Pancreas (tissue), 10 donors: ENCODE data around the gene RPP25L. TPM values are rescaled to one million over a fixed set of nuclear protein-coding genes. Genes with fewer than 3 reads are reported as not detected.

Experiments
- ATAC-seq, 4 donors: fragments of 200-7000 bp; cut with Tn5 transposase; one replicate each; pipeline versions ENCODE4 v1.8.0 to v1.9.1; 2020; ENCODE audit warnings: mild to moderate bottlenecking in 4 of 4, moderate library complexity in 4 of 4
- DNase-seq, 6 donors: peaks; one replicate each; pipeline ENCODE4 v3.0.0-alpha.2; 2020
- FAIRE-seq: peaks from 2 replicates; lab custom pipeline; 2012; peaks lifted over from hg19 to GRCh38; lab: Jason Lieb, UNC
- H3K27ac ChIP-seq, 4 donors: fragments of 200-600 bp; sonication (generic); 1 replicate in 3 of 4; 2 replicates in 1 of 4; pipeline versions ENCODE4 v1.5.0 to v1.8.0; 2020
- H3K27me3 ChIP-seq, 4 donors: fragments of 200-600 bp; one replicate each; pipeline ENCODE4 v1.8.0; 2021
- H3K36me3 ChIP-seq, 3 donors: fragments of 200-600 bp; sonication (generic) in 1 of 3; one replicate each; pipeline versions ENCODE4 v1.5.0 to v1.8.0; 2020 to 2021
- H3K4me1 ChIP-seq, 3 donors: fragments of 200-600 bp; one replicate each; pipeline ENCODE4 v1.8.0; 2021
- H3K4me3 ChIP-seq, 4 donors: fragments of 200-600 bp; sonication (generic) in 2 of 4; one replicate each; pipeline versions ENCODE4 v1.5.0 to v1.8.0; 2020 to 2021
- H3K9me3 ChIP-seq, 4 donors: fragments of 200-600 bp; one replicate each; pipeline ENCODE4 v1.8.0; 2021
- CTCF ChIP-seq, 4 donors: fragments of 200-600 bp; sonication (generic) in 3 of 4; IDR thresholded peaks; one replicate each; pipeline versions ENCODE4 v1.5.0 to v1.8.0; 2021; ENCODE audit warnings: antibody characterized with exemption in 4 of 4
- WGBS, 2 donors: extraction: QIAGEN DNeasy Blood & Tissue Kit; methylation state at CpG; one replicate each; pipeline ENCODE4 v1.1.7; 2013; 5-methylcytosine and 5-hydroxymethylcytosine counted together
- intact Hi-C, 3 donors: fragments of 100-400 bp; cut with DNase I; formaldehyde crosslinking; loops; one replicate each; pipeline versions ENCODE4 v1.11.1 to v1.14.2; 2022
- polyA plus RNA-seq, 2 donors: library from polyadenylated mRNA; stranded (reverse); fragments of 200-250 nt; gene quantifications; one replicate each; pipeline ENCODE4 v1.2.3, GENCODE V29; 2013
- total RNA-seq, 6 donors: library from RNA; stranded (reverse); fragmentation: NEBNext Ultra II Directional in 4 of 6; extraction: Animal tissue kit (Norgen Biotek cat#: 25700) in 4 of 6; gene quantifications; one replicate each; pipeline versions ENCODE4 v1.2.1 to v1.2.4, GENCODE V29; 2021 to 2023
- donor health status: healthy with polysubstance abuse.
- donor health status: DM: no; HTN: no; CAD: no; lungs with moderate emphysema.
- donor health status: DM: no; HTN: no; CAD: no.
- donor health status: control.
- donor health status: control.
- donor health status: Bipolar disorder and iron deficiency.
- donor health status: DM: yes; HTN: yes; CAD: no.
- donor health status: DM: no; HTN: no; CAD: no.
- donor health status: DM: no; HTN: no; CAD: no.
- donor health status: DM: yes; HTN: yes; CAD: no.

RPP25L gene
- total and polyA plus RNA-seq, 8 donors = 7.6 to 19.8 (median 12.4) TPM

- H3K27me3 ChIP-seq = no peaks in the 10 kb centered on the region
- FAIRE-seq = no peak
- DNase-seq = no peak
Observed at GRCh38 chr9:34600908-34601307, 11.0 kb downstream of the RPP25L start.

GRCh38 chr9:34599546-34599945 lies 12.4 kb downstream of the RPP25L start:
- no peaks in the 10 kb centered on the region for H3K9me3 ChIP-seq
- TF ChIP-seq CTCF (IDR thresholded peaks at IDR 0.05) = no peak
- FAIRE-seq = no peak
- 17 to 46% methylated on average over 1 of the region's 1 CpG for WGBS, 2 donors
- no peak overlapping the region for H3K27ac ChIP-seq
- intact Hi-C loops = loop anchor here in 2 of 3 donors (10.0 kb wide), 3 partner anchors 55 to 195 kb away; no protein-coding TSS in a partner anchor
- no peaks in the 10 kb centered on the region for H3K27me3 ChIP-seq
- no peak for DNase-seq
- H3K4me1 ChIP-seq = no peaks in the 10 kb centered on the region
- ATAC-seq = no peak
- H3K36me3 ChIP-seq = no peaks in the 10 kb centered on the region
- no peak overlapping the region for H3K4me3 ChIP-seq

More at GRCh38 chr9:34600908-34601307, 11.0 kb downstream of the RPP25L start:
- Histone ChIP-seq H3K36me3 (no peaks in the 10 kb centered on the region), H3K27ac (no peak overlapping the region), H3K4me3 (no peak overlapping the region), H3K4me1 (no peaks in the 10 kb centered on the region), H3K9me3 (no peaks in the 10 kb centered on the region)
- 16 to 25% methylated on average over 1 of the region's 1 CpG for WGBS, 2 donors
- no peak for TF ChIP-seq CTCF (IDR thresholded peaks at IDR 0.05)
- no peak for ATAC-seq
- intact Hi-C loops = loop anchor here in 1 of 3 donors (5.0 kb wide), 1 partner anchor 269 kb away; no protein-coding TSS in a partner anchor

- Histone ChIP-seq H3K9me3 (no peaks in the 10 kb centered on the region), H3K27ac (no peak overlapping the region), H3K27me3 (peaks cover 0 to 5% (median 2%) of the 10 kb centered on the region in 4 donors), H3K4me3 (no peak overlapping the region), H3K4me1 (peaks cover 0 to 3% (median 0%) of the 10 kb centered on the region in 3 donors), H3K36me3 (no peaks in the 10 kb centered on the region)
- TF ChIP-seq CTCF (IDR thresholded peaks at IDR 0.05) = no peak
- FAIRE-seq (no peak), DNase-seq (no peak), ATAC-seq (no peak)
- intact Hi-C loops = loop anchor here in 2 of 3 donors (5.0 to 10.0 kb wide), 4 partner anchors 42 to 189 kb away; no protein-coding TSS in a partner anchor
- WGBS, 2 donors = 73 to 80% methylated on average over 9 of the region's 9 CpGs
Observed at GRCh38 chr9:34594177-34594576, 17.7 kb downstream of the RPP25L start.

GRCh38 chr9:34592895-34593601 lies 18.8 kb downstream of the RPP25L start:
- H3K36me3 ChIP-seq = no peaks in the 10 kb centered on the region
- no peak overlapping the region for H3K27ac ChIP-seq
- no peak for TF ChIP-seq CTCF (IDR thresholded peaks at IDR 0.05)
- no peaks in the 10 kb centered on the region for H3K9me3 ChIP-seq
- no peak overlapping the region for H3K4me3 ChIP-seq
- intact Hi-C loops = loop anchor here in 2 of 3 donors (5.0 to 10.0 kb wide), 4 partner anchors 41 to 188 kb away; no protein-coding TSS in a partner anchor
- WGBS, 2 donors = 12 to 18% methylated on average over 26 of the region's 26 CpGs
- peak in 1 of 6 donors; percentile 25 for DNase-seq
- ATAC-seq = peak; percentile 2 to 48 (median 20)
- peaks cover 0 to 3% (median 0%) of the 10 kb centered on the region in 3 donors for H3K4me1 ChIP-seq
- no peak for FAIRE-seq
- H3K27me3 ChIP-seq = peaks cover 0 to 13% (median 4%) of the 10 kb centered on the region in 4 donors
